ENCODE data around the gene DNM3.

DNM3 gene

GRCh38 chr1:171844381-171844780, 3.1 kb downstream of the DNM3 start:
- peaks cover 7% of the 10 kb centered on the region for H3K36me3 Mint-ChIP-seq
- no peak overlapping the region for H3K27ac Mint-ChIP-seq
- no peak for DNase-seq (ENCODE audit: low spot score in 2 of 2)
- no peaks in the 10 kb centered on the region for H3K9me3 Mint-ChIP-seq
- H3K4me3 Mint-ChIP-seq = no peak overlapping the region
- no peak for ATAC-seq
- H3K4me1 Mint-ChIP-seq = peaks cover 20% of the 10 kb centered on the region

GRCh38 chr1:171845998-171846397, 4.7 kb downstream of the DNM3 start:
- no peaks in the 10 kb centered on the region for H3K36me3 Mint-ChIP-seq

GRCh38 chr1:171849245-171849898, 8.1 kb downstream of the DNM3 start:
- ATAC-seq (no peak), DNase-seq (ENCODE audit: low spot score in 2 of 2) (no peak)
- Mint-ChIP-seq H3K9me3 (no peaks in the 10 kb centered on the region), H3K36me3 (no peaks in the 10 kb centered on the region), H3K27ac (no peak overlapping the region), H3K4me1 (no peaks in the 10 kb centered on the region), H3K4me3 (no peak overlapping the region)

More at GRCh38 chr1:171845998-171846397, 4.7 kb downstream of the DNM3 start:
- no peak overlapping the region for H3K27ac Mint-ChIP-seq
- DNase-seq (ENCODE audit: low spot score in 2 of 2) = no peak
- H3K9me3 Mint-ChIP-seq = no peaks in the 10 kb centered on the region
- H3K4me3 Mint-ChIP-seq = no peak overlapping the region
- H3K4me1 Mint-ChIP-seq = peaks cover 14% of the 10 kb centered on the region
- no peak for ATAC-seq

GRCh38 chr1:171850651-171851350, 9.5 kb downstream of the DNM3 start:
- Mint-ChIP-seq H3K4me3 (no peak overlapping the region), H3K36me3 (no peaks in the 10 kb centered on the region), H3K9me3 (no peaks in the 10 kb centered on the region), H3K4me1 (no peaks in the 10 kb centered on the region), H3K27ac (no peak overlapping the region)
- DNase-seq (ENCODE audit: low spot score in 2 of 2) (no peak), ATAC-seq (peak; percentile 50)

GRCh38 chr1:171852272-171852671, 11.0 kb downstream of the DNM3 start:
- DNase-seq (ENCODE audit: low spot score in 2 of 2) (no peak), ATAC-seq (no peak)
- no peaks in the 10 kb centered on the region for H3K4me1 Mint-ChIP-seq
- H3K27ac Mint-ChIP-seq = no peak overlapping the region
- H3K36me3 Mint-ChIP-seq = no peaks in the 10 kb centered on the region
- H3K4me3 Mint-ChIP-seq = no peak overlapping the region
- no peaks in the 10 kb centered on the region for H3K9me3 Mint-ChIP-seq

GRCh38 chr1:171855381-171855780, 14.1 kb downstream of the DNM3 start:
- no peaks in the 10 kb centered on the region for H3K36me3 Mint-ChIP-seq
- ATAC-seq = no peak
- H3K9me3 Mint-ChIP-seq = no peaks in the 10 kb centered on the region

GRCh38 chr1:171858696-171859095, 17.4 kb downstream of the DNM3 start:
- DNase-seq (ENCODE audit: low spot score in 2 of 2) (no peak), ATAC-seq (no peak)
- H3K4me1 Mint-ChIP-seq = no peaks in the 10 kb centered on the region
- no peak overlapping the region for H3K27ac Mint-ChIP-seq
- no peaks in the 10 kb centered on the region for H3K9me3 Mint-ChIP-seq
- H3K36me3 Mint-ChIP-seq = no peaks in the 10 kb centered on the region
- H3K4me3 Mint-ChIP-seq = no peak overlapping the region

More at GRCh38 chr1:171855381-171855780, 14.1 kb downstream of the DNM3 start:
- no peak overlapping the region for H3K4me3 Mint-ChIP-seq
- no peak overlapping the region for H3K27ac Mint-ChIP-seq
- no peak for DNase-seq (ENCODE audit: low spot score in 2 of 2)
- no peaks in the 10 kb centered on the region for H3K4me1 Mint-ChIP-seq

- no peak overlapping the region for H3K4me3 Mint-ChIP-seq
- H3K9me3 Mint-ChIP-seq = no peaks in the 10 kb centered on the region
- H3K4me1 Mint-ChIP-seq = no peaks in the 10 kb centered on the region
- no peak overlapping the region for H3K27ac Mint-ChIP-seq
- no peak for DNase-seq (ENCODE audit: low spot score in 2 of 2)
- ATAC-seq = no peak
- no peaks in the 10 kb centered on the region for H3K36me3 Mint-ChIP-seq
Observed at GRCh38 chr1:171860696-171861095, 19.4 kb downstream of the DNM3 start.

- ATAC-seq = no peak
- Mint-ChIP-seq H3K4me1 (no peaks in the 10 kb centered on the region), H3K9me3 (no peaks in the 10 kb centered on the region), H3K27ac (no peak overlapping the region), H3K36me3 (no peaks in the 10 kb centered on the region), H3K4me3 (no peak overlapping the region)
- DNase-seq (ENCODE audit: low spot score in 2 of 2) = no peak
Observed at GRCh38 chr1:171863531-171863930, 22.2 kb downstream of the DNM3 start.

- Mint-ChIP-seq H3K4me1 (no peaks in the 10 kb centered on the region), H3K27ac (no peak overlapping the region), H3K9me3 (no peaks in the 10 kb centered on the region), H3K36me3 (no peaks in the 10 kb centered on the region), H3K4me3 (no peak overlapping the region)
- ATAC-seq (no peak), DNase-seq (ENCODE audit: low spot score in 2 of 2) (no peak)
Observed at GRCh38 chr1:171864308-171864707, 23.0 kb downstream of the DNM3 start.

- Mint-ChIP-seq H3K4me3 (no peak overlapping the region), H3K27ac (no peak overlapping the region), H3K36me3 (no peaks in the 10 kb centered on the region), H3K9me3 (no peaks in the 10 kb centered on the region), H3K4me1 (no peaks in the 10 kb centered on the region)
- DNase-seq (ENCODE audit: low spot score in 2 of 2) = no peak
- no peak for ATAC-seq
Observed at GRCh38 chr1:171865106-171865505, 23.8 kb downstream of the DNM3 start.

GRCh38 chr1:171867236-171867635, 25.9 kb downstream of the DNM3 start:
- Mint-ChIP-seq H3K27ac (no peak overlapping the region), H3K36me3 (no peaks in the 10 kb centered on the region), H3K9me3 (no peaks in the 10 kb centered on the region), H3K4me3 (no peak overlapping the region), H3K4me1 (no peaks in the 10 kb centered on the region)
- no peak for DNase-seq (ENCODE audit: low spot score in 2 of 2)
- ATAC-seq = no peak

- ATAC-seq (no peak), DNase-seq (ENCODE audit: low spot score in 2 of 2) (no peak)
- H3K36me3 Mint-ChIP-seq = no peaks in the 10 kb centered on the region
- H3K27ac Mint-ChIP-seq = no peak overlapping the region
- no peak overlapping the region for H3K4me3 Mint-ChIP-seq
- no peaks in the 10 kb centered on the region for H3K9me3 Mint-ChIP-seq
- H3K4me1 Mint-ChIP-seq = no peaks in the 10 kb centered on the region
Observed at GRCh38 chr1:171868217-171868803, 27.0 kb downstream of the DNM3 start.

GRCh38 chr1:171869097-171869496, 27.8 kb downstream of the DNM3 start:
- H3K4me1 Mint-ChIP-seq = no peaks in the 10 kb centered on the region
- H3K4me3 Mint-ChIP-seq = no peak overlapping the region
- H3K36me3 Mint-ChIP-seq = no peaks in the 10 kb centered on the region
- H3K9me3 Mint-ChIP-seq = no peaks in the 10 kb centered on the region
- ATAC-seq (no peak), DNase-seq (ENCODE audit: low spot score in 2 of 2) (no peak)
- H3K27ac Mint-ChIP-seq = no peak overlapping the region

GRCh38 chr1:171871848-171872247, 30.6 kb downstream of the DNM3 start:
- no peaks in the 10 kb centered on the region for H3K4me1 Mint-ChIP-seq
- no peaks in the 10 kb centered on the region for H3K36me3 Mint-ChIP-seq
- no peak overlapping the region for H3K27ac Mint-ChIP-seq
- no peak overlapping the region for H3K4me3 Mint-ChIP-seq
- no peak for ATAC-seq
- no peak for DNase-seq (ENCODE audit: low spot score in 2 of 2)
- H3K9me3 Mint-ChIP-seq = no peaks in the 10 kb centered on the region

- Mint-ChIP-seq H3K36me3 (no peaks in the 10 kb centered on the region), H3K4me3 (no peak overlapping the region), H3K27ac (no peak overlapping the region), H3K4me1 (no peaks in the 10 kb centered on the region), H3K9me3 (no peaks in the 10 kb centered on the region)
- ATAC-seq (no peak), DNase-seq (ENCODE audit: low spot score in 2 of 2) (no peak)
Observed at GRCh38 chr1:171872430-171872829, 31.1 kb downstream of the DNM3 start.

Data from stimulated activated effector memory CD8-positive, alpha-beta T cell treated with anti-CD3 and anti-CD28 coated beads, Interleukin-12 subunit alpha, Interleukin-12 subunit beta, amount 100 ng/mL, for 72 hours (primary cell).